HG02678 (cell line): ENCODE results near the gene CYSTM1.

Source experiments
- ATAC-seq: cut with Tn5 transposase; IDR thresholded peaks from one replicate; pipeline ENCODE4 v1.9.1; 2021; ENCODE audit warnings: mild to moderate bottlenecking, moderate library complexity; ENCODE audit not compliant: unreplicated experiment

Gene CYSTM1

GRCh38 chr5:140232731-140233130 is 57.7 kb downstream of the CYSTM1 start:
- ATAC-seq = no peak

GRCh38 chr5:140234377-140234989 is 59.5 kb downstream of the CYSTM1 start:
- ATAC-seq = no peak

GRCh38 chr5:140235791-140236551 is 61.0 kb downstream of the CYSTM1 start:
- no peak for ATAC-seq

GRCh38 chr5:140236891-140237598 is 62.1 kb downstream of the CYSTM1 start:
- ATAC-seq = no peak

- no peak for ATAC-seq
Measured at GRCh38 chr5:140238756-140239155, 63.8 kb downstream of the CYSTM1 start.

- no peak for ATAC-seq
Measured at GRCh38 chr5:140239461-140239860, 64.5 kb downstream of the CYSTM1 start.

GRCh38 chr5:140239939-140240700 is 65.1 kb downstream of the CYSTM1 start:
- ATAC-seq = peak; percentile 58

GRCh38 chr5:140240987-140241706 is 66.2 kb downstream of the CYSTM1 start:
- no peak for ATAC-seq

- ATAC-seq = no peak
Measured at GRCh38 chr5:140242099-140242498, 67.1 kb downstream of the CYSTM1 start.

GRCh38 chr5:140242890-140243585 is 68.0 kb downstream of the CYSTM1 start:
- ATAC-seq = no peak

GRCh38 chr5:140243706-140244250 is 68.8 kb downstream of the CYSTM1 start:
- ATAC-seq = no peak

GRCh38 chr5:140244525-140245025 is 69.6 kb downstream of the CYSTM1 start:
- peak; percentile 57 for ATAC-seq

- no peak for ATAC-seq
Measured at GRCh38 chr5:140245341-140245740, 70.4 kb downstream of the CYSTM1 start.

GRCh38 chr5:140245926-140246325 is 70.9 kb downstream of the CYSTM1 start:
- ATAC-seq = no peak

GRCh38 chr5:140246378-140247122 is 71.6 kb downstream of the CYSTM1 start:
- no peak for ATAC-seq

GRCh38 chr5:140248414-140248813 is 73.4 kb downstream of the CYSTM1 start:
- no peak for ATAC-seq

- no peak for ATAC-seq
Measured at GRCh38 chr5:140249536-140249935, 74.5 kb downstream of the CYSTM1 start.

- no peak for ATAC-seq
Measured at GRCh38 chr5:140250386-140250785, 75.4 kb downstream of the CYSTM1 start.

GRCh38 chr5:140251527-140251973 is 76.6 kb downstream of the CYSTM1 start:
- peak; percentile 71 for ATAC-seq
